Keratinocyte (primary cell): ENCODE measurements around the gene ARID5B. TPM values are rescaled to one million over a fixed set of nuclear protein-coding genes. Genes with fewer than 3 reads are reported as not detected.

Experiments used
- DNase-seq: peaks from one replicate; pipeline ENCODE4 v3.0.0-alpha.2; 2011; ENCODE audit warnings: low read depth, missing footprints, low spot score
- FAIRE-seq: peaks from 2 replicates; lab custom pipeline; 2011; peaks lifted over from hg19 to GRCh38; lab: Jason Lieb, UNC
- H2AFZ ChIP-seq: 2 replicates; pipeline ENCODE4 v1.6.0; 2012; ENCODE audit warnings: low read length, control low read depth, inconsistent platforms; ENCODE audit not compliant: control insufficient read depth
- H3K27ac ChIP-seq: 2 replicates; pipeline ENCODE4 v1.5.1; 2011; ENCODE audit warnings: low read length; ENCODE audit not compliant: control insufficient read depth, insufficient read depth
- H3K27me3 ChIP-seq: 3 replicates; pipeline ENCODE4 v1.6.0; 2011; ENCODE audit warnings: low read length; ENCODE audit not compliant: control insufficient read depth, insufficient read depth; ENCODE audit errors: extremely low read depth
- H3K36me3 ChIP-seq, 2 experiments: 2 replicates in 1 of 2; 3 replicates in 1 of 2; pipeline ENCODE4 v1.5.1; 2011; ENCODE audit warnings: low read length in 2 of 2, mild to moderate bottlenecking in 1 of 2; ENCODE audit not compliant: control insufficient read depth in 2 of 2, insufficient read depth in 2 of 2; ENCODE audit errors: extremely low read depth in 1 of 2
- H3K4me1 ChIP-seq: 3 replicates; pipeline ENCODE4 v1.5.1; 2011; ENCODE audit warnings: low read length; ENCODE audit not compliant: control insufficient read depth, insufficient read depth; ENCODE audit errors: extremely low read depth
- H3K4me2 ChIP-seq: 3 replicates; pipeline ENCODE4 v1.6.0; 2011; ENCODE audit warnings: low read depth, low read length; ENCODE audit not compliant: control insufficient read depth, insufficient read depth; ENCODE audit errors: extremely low read depth
- H3K4me3 ChIP-seq, 3 experiments: fragments of 200-600 bp in 1 of 3; sonication (generic) in 1 of 3; 2 replicates in 2 of 3; 3 replicates in 1 of 3; pipeline ENCODE4 v1.5.1; 2011 to 2016; ENCODE audit warnings: low read length in 3 of 3, mild to moderate bottlenecking in 3 of 3, control low read depth in 2 of 3, inconsistent platforms in 1 of 3, low read depth in 1 of 3, mixed read lengths in 1 of 3, mixed run types in 1 of 3, moderate library complexity in 1 of 3; ENCODE audit not compliant: control insufficient read depth in 2 of 3, insufficient read depth in 2 of 3; ENCODE audit errors: extremely low read depth in 1 of 3
- H3K79me2 ChIP-seq: 2 replicates; pipeline ENCODE4 v1.6.0; 2012; ENCODE audit warnings: low read length; ENCODE audit not compliant: control insufficient read depth, insufficient read depth
- H3K9ac ChIP-seq: 3 replicates; pipeline ENCODE4 v1.6.0; 2011; ENCODE audit warnings: low read length; ENCODE audit not compliant: control insufficient read depth, insufficient read depth; ENCODE audit errors: extremely low read depth
- H3K9me1 ChIP-seq: 3 replicates; pipeline ENCODE4 v1.6.0; 2011; ENCODE audit warnings: low read length; ENCODE audit not compliant: control insufficient read depth, insufficient read depth; ENCODE audit errors: extremely low read depth
- H3K9me3 ChIP-seq: 2 replicates; pipeline ENCODE4 v1.5.1; 2012; ENCODE audit warnings: low read depth, low read length; ENCODE audit not compliant: control insufficient read depth
- H4K20me1 ChIP-seq: 3 replicates; pipeline ENCODE4 v1.6.0; 2011; ENCODE audit warnings: low read length; ENCODE audit not compliant: control insufficient read depth, insufficient read depth; ENCODE audit errors: extremely low read depth
- CTCF ChIP-seq, 3 experiments: IDR thresholded peaks in 1 of 3; conservative IDR thresholded peaks in 1 of 3; optimal IDR thresholded peaks in 1 of 3; 2 replicates in 2 of 3; 3 replicates in 1 of 3; pipeline versions ENCODE3 to v1.5.1; 2011; ENCODE audit warnings: low read length in 3 of 3, mild to moderate bottlenecking in 3 of 3, moderate library complexity in 2 of 3, control low read depth in 1 of 3, inconsistent platforms in 1 of 3; ENCODE audit not compliant: insufficient read depth in 2 of 3; ENCODE audit errors: extremely low read depth in 1 of 3
- EZH2 ChIP-seq: IDR thresholded peaks from one replicate; pipeline ENCODE4 v1.6.1; 2012; ENCODE audit warnings: inconsistent platforms, mild to moderate bottlenecking, low read length, moderate library complexity
- dilution Hi-C: fragments of 300-500 bp; cut with MboI; formaldehyde crosslinking; loops from one replicate; pipeline ENCODE4 v1.7.0; 2020; ENCODE audit warnings: low sequenced_read_pairs; ENCODE audit not compliant: extremely low pct_ligation_motif_present
- polyA plus RNA-seq, 5 experiments: library from polyadenylated mRNA; depleted of rRNA in 3 of 5; stranded (reverse) in 3 of 5; stranded (forward) in 1 of 5; unstranded in 1 of 5; fragments of >200 nt; gene quantifications; 1 replicate in 1 of 5; 2 replicates in 3 of 5; 3 replicates in 1 of 5; pipeline versions ENCODE4 v1.2.1 to v1.2.3, GENCODE V29; 2011 to 2012; ENCODE audit warnings: missing spikeins in 2 of 5, low read depth in 1 of 5, low replicate concordance in 1 of 5

Gene ARID5B
- polyA plus RNA-seq, 1 donor (not counting 4 experiments of a cell fraction or from before 2014, with no cell fraction given) = 7.0 TPM

GRCh38 chr10:61937631-61938351 is 36.3 kb downstream of the ARID5B start:
- H3K9me1 ChIP-seq = no peaks in the 10 kb centered on the region
- no peak for TF ChIP-seq EZH2
- TF ChIP-seq CTCF (optimal IDR thresholded peaks at IDR 0.05 in 1 of 3, IDR thresholded peaks at IDR 0.05 in 1 of 3, conservative IDR thresholded peaks at IDR 0.05 in 1 of 3; ENCODE audit: extremely low read depth in 1 of 3, insufficient read depth in 2 of 3, low read length in 3 of 3) = no peak
- no peaks in the 10 kb centered on the region for H4K20me1 ChIP-seq
- H3K79me2 ChIP-seq = peaks cover 7% of the 10 kb centered on the region
- no peaks in the 10 kb centered on the region for H3K9me3 ChIP-seq
- H3K4me3 ChIP-seq = peak overlapping the region in 1 of 3 experiments; percentile 36
- dilution Hi-C loops = no loop called here
- H3K36me3 ChIP-seq = peaks cover 0 to 8% of the 10 kb centered on the region in 2 experiments
- peak overlapping the region; percentile 65 for H3K9ac ChIP-seq
- H2AFZ ChIP-seq = peak overlapping the region; percentile 31
- H3K27ac ChIP-seq = peak overlapping the region; percentile 85
- no peaks in the 10 kb centered on the region for H3K27me3 ChIP-seq
- FAIRE-seq = peak; percentile 75
- H3K4me2 ChIP-seq = peak overlapping the region; percentile 73
- DNase-seq = no peak
- peaks cover 38% of the 10 kb centered on the region for H3K4me1 ChIP-seq

- Histone ChIP-seq H3K4me1 (peaks cover 56% of the 10 kb centered on the region), H3K79me2 (peaks cover 10% of the 10 kb centered on the region), H3K36me3 (peaks cover 0 to 8% of the 10 kb centered on the region in 2 experiments), H3K4me3 (no peak overlapping the region), H3K9me3 (no peaks in the 10 kb centered on the region), H3K27ac (peak overlapping the region; percentile 85), H2AFZ (no peak overlapping the region), H3K9me1 (no peaks in the 10 kb centered on the region), H3K27me3 (no peaks in the 10 kb centered on the region), H3K9ac (no peak overlapping the region), H4K20me1 (no peaks in the 10 kb centered on the region), H3K4me2 (peak overlapping the region; percentile 73)
- DNase-seq (no peak), FAIRE-seq (no peak)
- dilution Hi-C loops = no loop called here
- TF ChIP-seq EZH2 (no peak), CTCF (optimal IDR thresholded peaks at IDR 0.05 in 1 of 3, IDR thresholded peaks at IDR 0.05 in 1 of 3, conservative IDR thresholded peaks at IDR 0.05 in 1 of 3; ENCODE audit: extremely low read depth in 1 of 3, insufficient read depth in 2 of 3, low read length in 3 of 3) (no peak)
Measured at GRCh38 chr10:61939902-61940301, 38.4 kb downstream of the ARID5B start.
